AG09319 (cell line): Measurements from ENCODE around the gene AP2S1.
"Not testable (repeated sequence)": the region's sequence is repeated elsewhere in the genome, so short reads cannot be mapped to it uniquely, and the experiment has no call there.

Experiments
- DNase-seq: peaks from one replicate; pipeline ENCODE4 v3.0.0-alpha.2; 2010; ENCODE audit warnings: low read depth; ENCODE audit errors: extremely low read depth
- CTCF ChIP-seq: IDR thresholded peaks from 2 replicates; pipeline ENCODE4 v1.5.1; 2011; ENCODE audit warnings: low read depth, mild to moderate bottlenecking, inconsistent platforms, low read length, moderate library complexity

The AP2S1 gene

GRCh38 chr19:46834984-46835383 is 15.7 kb downstream of the AP2S1 start:
- TF ChIP-seq CTCF = no peak

GRCh38 chr19:46834121-46834520 is 16.5 kb downstream of the AP2S1 start:
- TF ChIP-seq CTCF = no peak
- no peak for DNase-seq

More at GRCh38 chr19:46834984-46835383, 15.7 kb downstream of the AP2S1 start:
- DNase-seq = no peak

- TF ChIP-seq CTCF = no peak
- no peak for DNase-seq
Observed at GRCh38 chr19:46830864-46831263, 19.8 kb downstream of the AP2S1 start.

- no peak for DNase-seq
Observed at GRCh38 chr19:46828484-46828883, 22.2 kb downstream of the AP2S1 start.

GRCh38 chr19:46825731-46826055 is 25.0 kb downstream of the AP2S1 start:
- no peak for TF ChIP-seq CTCF

More at GRCh38 chr19:46828484-46828883, 22.2 kb downstream of the AP2S1 start:
- TF ChIP-seq CTCF = no peak

GRCh38 chr19:46824890-46825730 is 25.5 kb downstream of the AP2S1 start:
- TF ChIP-seq CTCF = no peak
- DNase-seq = no peak

More at GRCh38 chr19:46825731-46826055, 25.0 kb downstream of the AP2S1 start:
- DNase-seq = no peak

GRCh38 chr19:46823049-46823448 is 27.6 kb downstream of the AP2S1 start:
- no peak for DNase-seq
- TF ChIP-seq CTCF = no peak

GRCh38 chr19:46822410-46822787 is 28.2 kb downstream of the AP2S1 start:
- DNase-seq = not testable (repeated sequence)
